GM04504 (cell line): Measurements from ENCODE around the gene FBXL3.
"Not testable (repeated sequence)": the region's sequence is repeated elsewhere in the genome, so short reads cannot be mapped to it uniquely, and the experiment has no call there.

Experiments used
- DNase-seq: peaks from one replicate; pipeline ENCODE4 v3.0.0-alpha.2; 2012; ENCODE audit warnings: low read depth

The FBXL3 gene

DNA sequence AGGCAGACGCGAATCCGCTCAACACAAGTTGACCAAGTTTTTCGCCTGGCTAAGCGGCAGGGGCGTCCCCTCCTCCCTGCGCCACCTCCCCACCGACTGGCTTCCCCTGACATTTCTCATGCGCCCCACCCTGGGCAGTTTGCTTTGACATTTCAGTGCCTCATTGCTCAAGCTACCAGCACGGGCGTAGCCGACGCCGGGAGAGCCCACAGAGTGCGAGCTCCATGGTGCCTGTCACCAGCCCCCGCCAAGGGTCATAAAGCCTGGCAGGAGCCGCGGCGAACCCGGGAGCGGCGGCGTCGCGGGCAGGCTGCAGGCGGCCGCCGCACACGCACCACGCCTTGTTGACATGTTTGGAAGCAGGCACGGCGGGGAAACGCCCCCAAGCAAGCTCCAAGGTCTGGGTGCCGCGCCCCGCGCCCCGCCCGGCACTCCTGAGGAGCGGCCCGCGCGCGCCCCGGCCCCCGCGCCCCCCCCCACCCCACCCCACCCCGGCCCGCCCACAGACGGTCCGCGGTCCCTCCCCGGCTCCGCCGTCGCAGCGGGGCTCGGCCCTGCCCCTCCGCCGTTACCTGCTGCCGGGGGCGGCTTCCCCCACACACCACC lies 601 bp downstream of the FBXL3 start:
- peak; percentile 37 for DNase-seq

- DNase-seq = no peak
These were observed 4.6 kb downstream of the FBXL3 start for GRCh38 chr13:77022341-77022740.

DNA sequence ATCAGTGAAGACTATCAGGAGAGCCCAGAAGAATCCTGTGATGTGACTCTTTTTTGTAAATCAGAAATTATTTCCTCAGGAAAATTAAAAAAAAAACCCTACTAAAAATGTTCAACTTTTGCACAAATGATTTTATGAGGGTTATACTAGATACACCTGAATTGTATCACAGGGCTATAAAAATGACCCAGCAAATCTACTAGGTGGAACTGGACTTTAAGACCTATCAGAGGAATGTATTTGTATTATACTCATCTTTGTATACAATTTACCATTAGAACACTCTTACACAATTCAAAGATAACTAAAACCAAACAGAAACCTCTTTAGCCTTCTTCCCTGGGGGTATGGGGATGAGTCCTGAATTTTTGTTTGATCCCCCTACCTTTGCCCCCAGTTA lies 7.2 kb downstream of the FBXL3 start:
- DNase-seq = no peak

DNA sequence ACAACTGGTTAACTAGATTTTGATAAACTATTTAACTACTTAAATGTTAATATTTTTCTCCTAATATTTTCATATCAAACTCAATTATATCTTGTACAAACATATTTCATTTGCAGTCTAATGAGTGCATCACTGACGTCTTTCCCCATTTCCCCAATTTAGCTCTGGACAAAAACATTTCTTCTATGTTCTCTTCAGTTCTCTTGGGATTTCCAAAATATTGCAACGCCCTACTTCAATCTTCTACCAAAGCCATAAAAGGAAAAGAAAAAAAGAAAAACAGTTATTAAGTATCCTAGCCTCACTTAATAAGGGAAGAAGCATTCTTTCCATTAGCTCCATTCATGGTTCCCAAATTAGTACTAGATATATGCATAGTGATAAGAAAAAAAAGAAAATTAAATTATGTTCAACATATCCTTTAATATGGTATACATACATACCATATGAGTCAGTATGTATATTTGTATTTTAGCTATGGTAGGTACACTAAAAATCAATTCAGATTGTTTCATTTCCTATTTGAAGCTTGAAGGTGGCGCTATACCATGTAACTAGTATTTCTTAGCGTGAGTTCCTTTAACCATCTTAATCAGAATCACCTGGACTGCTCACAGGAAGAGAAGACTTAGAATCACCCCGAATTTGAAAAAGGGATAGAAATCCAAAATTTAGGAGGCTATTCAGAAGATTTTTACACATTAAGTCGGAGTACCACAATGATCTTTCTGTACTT lies 9.9 kb downstream of the FBXL3 start:
- DNase-seq = no peak

DNA sequence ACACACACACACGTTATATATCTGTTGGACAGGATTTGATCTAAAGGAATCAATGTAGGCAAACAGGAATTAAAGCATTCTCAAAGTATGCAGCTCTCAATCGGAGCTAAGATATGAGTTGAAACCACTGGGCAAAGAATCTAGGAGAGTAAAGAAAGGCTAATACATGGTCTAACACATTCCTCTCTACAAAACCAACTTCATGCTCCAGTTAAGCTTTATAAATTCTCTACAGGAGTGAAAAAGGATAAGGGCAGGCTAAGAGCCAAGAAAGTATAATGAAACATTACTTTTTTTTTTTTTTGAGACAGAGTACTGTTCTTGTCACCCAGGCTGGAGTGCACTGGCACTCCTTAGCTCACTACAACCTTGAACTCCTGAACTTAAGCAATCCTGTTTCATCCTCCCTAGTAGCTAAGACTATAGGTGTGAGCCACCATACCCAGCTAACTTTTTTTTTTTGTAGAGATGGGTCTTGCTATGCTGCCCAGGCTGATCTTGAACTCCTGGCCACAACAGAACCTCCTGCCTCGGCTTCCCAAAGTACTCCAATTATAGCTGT lies 10.6 kb downstream of the FBXL3 start:
- no peak for DNase-seq

DNA sequence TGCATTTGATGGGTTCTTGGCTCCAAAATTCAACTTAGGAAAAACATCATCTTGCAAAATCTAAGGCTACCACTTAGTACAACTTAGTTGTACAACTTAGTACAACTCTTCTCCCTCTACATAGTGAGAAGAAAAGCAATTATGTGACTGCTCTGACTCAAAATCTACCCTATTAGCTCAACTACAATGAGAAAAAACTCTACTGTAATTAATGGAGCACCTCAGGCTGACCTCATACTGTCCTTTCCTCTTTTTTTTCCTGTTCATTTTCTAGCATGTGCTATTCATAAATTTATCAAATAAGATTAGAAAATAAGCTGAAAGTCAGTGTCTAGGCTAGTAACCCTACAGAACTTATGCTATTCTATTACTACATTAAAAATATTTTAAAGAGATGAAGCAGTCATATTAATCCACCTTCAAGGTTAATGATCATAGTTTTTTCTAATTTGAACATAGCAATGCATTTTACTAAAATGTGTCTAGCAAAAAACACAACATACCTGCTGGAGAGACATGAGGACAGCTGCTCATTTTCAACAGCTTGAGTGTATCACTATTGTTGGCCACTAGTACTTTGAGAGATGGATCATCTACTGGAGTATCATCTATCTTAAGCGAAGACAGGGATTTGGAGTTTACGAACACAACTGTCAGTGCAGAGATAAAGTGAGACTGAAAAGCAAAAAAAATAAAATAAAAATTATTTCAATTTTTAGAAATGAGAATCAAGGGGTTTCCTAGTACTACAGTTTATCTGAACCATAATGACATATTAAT lies 11.9 kb downstream of the FBXL3 start:
- no peak for DNase-seq

DNA sequence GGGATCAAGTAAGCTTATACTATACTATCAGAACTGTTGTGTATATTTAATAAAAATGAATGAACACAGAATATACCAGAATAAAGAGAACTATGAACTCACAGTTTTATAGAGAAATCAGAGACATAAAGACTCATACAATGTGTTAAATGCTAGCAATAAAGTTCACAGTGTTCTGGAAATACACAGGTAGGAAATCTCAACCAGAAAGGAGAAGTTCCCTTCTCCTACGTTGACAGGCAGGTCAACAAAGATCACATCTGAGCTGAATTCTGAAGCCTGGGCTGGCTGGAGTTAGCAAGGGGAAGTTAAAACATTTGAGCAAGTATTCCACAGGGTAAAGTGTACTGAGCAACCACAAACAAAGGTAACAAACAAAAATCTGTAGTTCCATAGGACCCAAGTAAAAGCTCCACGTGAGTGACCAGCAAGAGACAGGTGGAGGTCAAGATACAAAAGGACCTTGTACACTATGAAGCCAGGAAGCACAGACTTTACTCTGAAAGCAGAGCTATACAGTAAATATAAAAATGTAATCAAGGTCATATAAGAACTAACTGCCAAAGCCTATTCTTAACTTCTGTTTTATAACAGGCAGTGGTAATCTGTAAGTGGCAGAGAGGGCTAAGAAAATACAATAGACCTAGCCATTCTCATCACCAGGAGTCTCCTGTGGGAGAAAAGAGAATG lies 13.0 kb downstream of the FBXL3 start:
- DNase-seq = no peak

- DNase-seq = not testable (repeated sequence)
These were observed 17.2 kb downstream of the FBXL3 start for GRCh38 chr13:77009719-77010118.

DNA sequence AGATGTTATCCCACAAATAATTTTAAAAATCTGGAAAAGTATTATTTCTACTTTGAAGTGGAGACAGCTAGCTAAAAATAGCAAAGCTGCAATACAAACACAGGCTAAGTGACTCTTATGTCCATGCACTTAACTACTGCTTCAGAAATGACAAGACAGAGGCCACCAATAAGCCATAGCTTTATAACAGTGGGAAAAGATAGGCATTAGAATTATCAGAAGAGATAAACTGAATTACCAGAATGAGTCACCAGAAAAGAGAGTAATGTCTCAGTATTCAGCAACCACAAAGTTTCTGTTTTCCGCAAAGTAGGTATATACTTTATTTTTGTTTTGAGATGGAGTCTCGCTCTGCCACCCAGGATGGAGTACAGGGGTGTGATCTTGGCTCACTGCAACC lies 17.9 kb downstream of the FBXL3 start:
- DNase-seq = no peak

GRCh38 chr13:77008337-77008736 lies 18.6 kb downstream of the FBXL3 start:
- DNase-seq = not testable (repeated sequence)

DNA sequence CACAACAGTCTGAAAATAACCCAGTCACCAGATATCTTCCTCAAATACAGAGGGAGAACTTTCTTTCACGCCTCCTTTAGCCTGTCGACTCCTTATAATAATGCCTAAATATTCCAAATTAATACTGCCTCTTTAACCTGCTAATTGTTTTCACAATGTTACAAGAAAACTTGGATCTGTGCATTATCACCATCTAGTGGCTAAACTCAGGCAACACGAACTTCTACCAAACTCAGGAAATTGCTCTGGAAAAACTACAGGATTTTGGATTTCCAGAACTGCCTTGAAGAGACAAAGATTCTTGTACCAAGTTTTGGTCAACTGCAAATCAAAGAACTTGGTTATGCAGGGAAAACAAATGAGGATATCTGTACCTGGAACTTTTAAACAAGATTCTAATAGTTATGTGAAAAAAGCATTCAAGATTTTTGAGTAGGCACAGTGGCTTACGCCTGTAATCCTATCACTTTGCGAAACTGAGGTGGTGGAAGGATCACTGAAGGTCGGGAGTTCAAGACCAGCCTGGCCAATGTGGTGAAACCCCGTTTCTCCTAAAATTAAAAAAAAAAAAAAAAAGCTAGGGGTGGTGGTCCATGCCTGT lies 24.3 kb downstream of the FBXL3 start:
- DNase-seq = no peak

DNA sequence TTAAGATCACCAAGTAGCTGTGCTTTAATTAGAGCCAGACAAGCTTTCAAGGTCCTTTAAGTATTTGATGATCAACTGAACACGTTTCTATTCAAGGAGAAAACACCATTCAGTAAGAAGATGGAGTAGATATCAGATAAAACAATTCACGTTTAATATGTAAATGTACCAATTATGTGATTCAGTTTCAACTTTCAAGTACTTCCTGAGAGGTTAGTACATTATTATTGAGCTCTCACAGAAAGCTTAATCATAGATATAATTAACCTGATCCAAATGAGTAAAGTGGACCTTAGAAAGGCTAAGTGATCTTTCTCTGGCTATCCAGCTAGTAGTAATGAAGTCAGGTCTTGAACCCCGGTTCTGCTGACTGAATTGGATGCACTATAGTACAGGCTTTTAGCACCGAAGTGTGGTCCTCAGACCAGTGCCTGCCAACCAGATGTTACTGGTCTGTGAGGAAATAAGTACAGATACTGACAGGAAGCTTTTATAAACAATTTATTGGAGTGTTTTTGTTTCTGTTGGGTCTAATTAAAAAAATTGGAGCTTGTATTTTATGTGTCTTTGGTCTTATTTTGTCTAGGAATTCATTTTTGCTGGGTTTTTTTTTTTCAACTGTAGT lies 24.9 kb downstream of the FBXL3 start:
- no peak for DNase-seq

DNA sequence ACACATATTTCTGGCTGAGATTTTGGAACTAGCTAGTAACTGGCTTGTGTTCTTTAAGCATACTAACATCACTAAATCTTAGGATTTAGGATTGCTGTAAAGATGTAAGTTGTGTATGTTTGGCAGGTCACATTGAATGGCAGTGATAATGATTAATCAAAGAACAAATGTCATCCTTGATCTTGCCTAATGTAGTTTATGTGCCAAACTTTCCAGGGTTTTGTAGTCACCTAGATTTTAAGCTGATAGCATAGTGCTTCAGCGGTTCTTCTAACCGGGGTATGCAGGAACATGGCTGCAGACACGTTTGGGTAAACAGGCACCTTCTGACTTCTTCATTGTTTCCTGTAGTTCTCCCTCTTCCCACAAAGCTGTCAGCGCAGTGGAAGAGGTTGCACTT lies 25.4 kb downstream of the FBXL3 start:
- no peak for DNase-seq

DNA sequence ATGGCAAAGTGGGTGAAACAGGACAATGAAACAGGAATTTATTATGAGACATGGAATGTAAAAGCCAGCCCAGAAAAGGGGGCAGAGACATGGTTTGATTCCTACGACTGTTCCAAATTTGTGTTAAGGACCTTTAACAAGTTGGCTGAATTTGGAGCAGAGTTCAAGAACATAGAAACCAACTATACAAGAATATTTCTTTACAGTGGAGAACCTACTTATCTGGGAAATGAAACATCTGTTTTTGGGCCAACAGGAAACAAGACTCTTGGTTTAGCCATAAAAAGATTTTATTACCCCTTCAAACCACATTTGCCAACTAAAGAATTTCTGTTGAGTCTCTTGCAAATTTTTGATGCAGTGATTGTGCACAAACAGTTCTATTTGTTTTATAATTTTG lies 26.5 kb downstream of the FBXL3 start:
- no peak for DNase-seq

GRCh38 chr13:76994281-76994680 lies 32.7 kb downstream of the FBXL3 start:
- no peak for DNase-seq

GRCh38 chr13:76993473-76993872 lies 33.5 kb downstream of the FBXL3 start:
- DNase-seq = no peak

DNA sequence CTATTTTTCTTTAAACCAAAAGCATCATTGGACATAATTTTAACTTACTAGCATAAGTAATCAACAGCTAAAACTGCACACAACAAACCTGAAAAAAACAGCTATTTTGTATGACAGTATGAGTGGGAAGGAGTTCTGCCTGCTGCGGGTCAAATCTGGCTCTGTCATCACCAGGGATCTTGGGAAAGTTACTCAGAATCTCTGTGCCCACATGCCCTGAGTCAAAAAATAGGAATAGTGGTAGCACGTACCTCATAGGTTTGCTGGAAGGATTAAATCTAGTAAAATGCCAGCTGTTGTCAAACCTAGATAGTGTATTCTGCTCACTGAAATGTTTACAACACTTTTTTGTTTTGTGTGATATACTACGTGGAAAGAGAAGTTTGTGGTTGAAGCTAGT lies 33.9 kb downstream of the FBXL3 start:
- no peak for DNase-seq

GRCh38 chr13:76992548-76993001 lies 34.4 kb downstream of the FBXL3 start:
- DNase-seq = no peak

DNA sequence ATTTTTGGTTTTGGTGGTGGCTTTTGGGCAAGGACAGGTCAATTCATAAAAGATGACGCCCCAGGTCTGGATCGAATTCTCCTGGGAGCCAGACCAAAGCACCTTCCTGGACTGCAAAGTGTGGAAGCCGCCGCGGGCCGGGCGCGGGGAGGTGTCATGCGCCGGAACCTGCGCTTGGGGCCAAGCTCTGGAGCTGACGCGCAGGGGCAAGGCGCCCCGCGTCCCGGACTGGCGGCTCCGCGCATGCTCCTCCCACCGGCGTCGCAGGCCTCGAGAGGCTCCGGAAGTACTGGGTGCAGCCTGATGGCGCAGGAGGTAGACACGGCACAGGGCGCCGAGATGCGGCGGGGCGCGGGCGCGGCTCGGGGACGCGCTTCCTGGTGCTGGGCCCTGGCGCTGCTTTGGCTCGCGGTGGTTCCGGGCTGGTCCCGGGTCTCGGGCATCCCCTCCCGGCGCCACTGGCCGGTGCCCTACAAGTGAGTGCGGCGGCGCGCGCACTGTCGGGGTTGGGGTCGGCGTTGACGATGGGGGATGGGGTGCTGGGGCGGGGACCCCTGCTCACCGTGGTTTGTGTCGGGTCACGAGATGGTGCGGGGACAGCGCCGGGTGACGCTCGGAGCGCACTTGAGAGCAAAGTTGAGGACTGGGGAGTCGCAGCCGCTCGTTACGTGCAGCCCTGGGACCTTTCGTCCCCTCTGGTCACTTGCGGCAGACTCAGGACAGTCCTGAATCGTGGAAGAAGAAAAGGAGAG lies 35.0 kb downstream of the FBXL3 start, which contains the start of gene CLN5:
CLN5 (plus strand) TSS at position 286 of the 752 bp plus-strand sequence; CDS start at position 304, 18 bp downstream.
- peak; percentile 78 for DNase-seq

DNA sequence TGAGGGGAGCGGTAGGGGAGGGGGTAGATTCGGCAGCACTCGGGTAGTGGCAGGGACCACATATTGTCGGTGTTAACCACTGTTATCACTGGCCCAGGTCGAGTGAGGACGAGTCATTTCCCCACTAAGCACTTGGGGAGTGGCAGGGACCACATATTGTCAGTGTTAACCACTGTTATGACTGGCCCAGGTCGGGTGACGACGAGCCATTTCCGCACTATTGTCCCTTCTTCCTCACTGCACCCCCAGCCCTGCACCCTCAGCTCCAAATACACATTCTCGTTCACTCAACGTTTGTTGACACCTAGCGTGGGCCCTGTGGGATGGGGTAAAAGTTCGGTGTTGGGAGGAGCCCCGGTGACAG lies 35.5 kb downstream of the FBXL3 start:
- no peak for DNase-seq
